GM19372 (cell line): ENCODE results near the gene SOX5.

Source experiments
- ATAC-seq: cut with Tn5 transposase; IDR thresholded peaks from one replicate; pipeline ENCODE4 v1.9.1; 2021; ENCODE audit warnings: mild to moderate bottlenecking, low read depth, moderate library complexity; ENCODE audit not compliant: unreplicated experiment

The SOX5 gene

DNA sequence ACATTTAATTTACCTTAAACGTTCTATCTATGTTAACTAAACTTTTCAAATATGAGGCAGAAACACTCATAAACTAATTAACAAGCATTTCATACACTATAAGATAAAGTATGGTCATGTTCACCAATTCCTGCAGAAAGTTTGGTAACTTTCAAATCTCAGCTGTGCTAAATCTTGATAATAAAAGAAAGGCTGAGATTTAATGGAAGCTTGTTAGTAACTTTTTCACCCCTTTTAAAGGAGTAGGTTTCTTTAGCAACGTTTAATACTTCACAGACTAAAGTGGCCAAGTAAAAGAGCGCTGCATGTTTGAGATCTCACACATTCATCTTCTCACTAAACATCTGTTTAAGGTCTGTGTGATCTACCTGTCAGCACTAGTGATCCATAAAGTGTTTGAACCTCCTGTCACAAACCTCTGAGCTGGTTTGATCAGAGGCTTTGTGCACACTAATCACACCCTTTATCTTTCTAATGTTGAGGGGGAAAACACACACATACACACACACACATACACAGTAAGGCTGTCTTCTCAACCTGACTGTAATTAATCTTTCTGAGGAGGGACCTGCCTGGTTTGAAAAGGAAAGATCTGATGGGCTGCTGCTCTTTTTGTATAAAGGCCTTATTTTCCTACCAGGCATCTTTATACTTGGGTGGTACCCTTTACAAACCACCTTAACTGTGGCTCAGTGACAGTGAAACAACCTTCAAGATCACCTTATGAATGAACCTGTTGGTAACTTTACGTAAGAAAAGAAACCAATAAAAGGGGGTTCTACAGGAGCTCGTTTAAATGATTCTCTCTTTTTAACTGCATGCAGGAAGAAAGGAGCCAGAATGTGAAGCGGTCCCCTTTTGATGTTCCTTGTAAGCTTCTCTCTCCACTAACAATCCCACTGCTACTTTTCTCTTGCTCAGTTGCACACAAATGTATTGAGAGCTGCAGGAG, 244.2 kb downstream of the SOX5 start:
- ATAC-seq: no peak

DNA sequence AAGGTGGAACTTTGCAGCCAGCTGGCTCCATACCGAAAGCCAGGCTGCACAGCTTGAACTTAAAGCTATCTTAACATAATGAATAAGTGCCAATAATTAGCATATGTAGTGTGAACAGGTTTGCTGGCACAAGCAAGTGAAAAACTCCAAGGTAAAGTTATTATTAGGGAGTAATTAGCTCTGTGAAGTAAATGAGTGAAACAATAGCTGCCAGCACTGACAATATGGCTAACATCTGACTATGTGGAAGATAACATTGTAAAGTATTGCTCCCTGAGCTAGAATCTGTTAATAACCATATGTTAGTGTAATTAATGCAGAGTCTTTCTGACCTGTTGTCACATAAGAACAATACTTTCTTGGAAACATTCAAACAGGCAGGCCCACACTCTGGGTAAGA, 246.4 kb downstream of the SOX5 start:
- no peak for ATAC-seq

DNA sequence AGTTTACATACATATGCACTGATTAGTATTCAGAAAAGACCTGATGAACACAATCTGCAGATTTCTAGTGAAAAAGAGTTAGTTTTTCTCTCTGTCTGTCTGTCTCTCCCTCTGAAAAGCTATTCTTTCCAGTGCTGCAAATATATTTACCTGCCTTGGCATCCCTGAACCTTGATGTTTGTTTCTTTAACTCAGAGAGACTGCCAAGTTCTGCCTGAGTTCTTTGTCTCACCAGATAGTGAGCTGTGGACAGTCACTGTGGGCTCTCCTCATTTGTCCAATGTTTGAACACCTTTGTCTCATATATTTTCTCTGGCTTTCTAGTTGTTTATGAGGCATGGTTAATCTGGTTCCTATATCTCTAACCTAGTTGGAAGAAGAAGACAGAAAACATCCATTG, 250.4 kb downstream of the SOX5 start:
- no peak for ATAC-seq

DNA sequence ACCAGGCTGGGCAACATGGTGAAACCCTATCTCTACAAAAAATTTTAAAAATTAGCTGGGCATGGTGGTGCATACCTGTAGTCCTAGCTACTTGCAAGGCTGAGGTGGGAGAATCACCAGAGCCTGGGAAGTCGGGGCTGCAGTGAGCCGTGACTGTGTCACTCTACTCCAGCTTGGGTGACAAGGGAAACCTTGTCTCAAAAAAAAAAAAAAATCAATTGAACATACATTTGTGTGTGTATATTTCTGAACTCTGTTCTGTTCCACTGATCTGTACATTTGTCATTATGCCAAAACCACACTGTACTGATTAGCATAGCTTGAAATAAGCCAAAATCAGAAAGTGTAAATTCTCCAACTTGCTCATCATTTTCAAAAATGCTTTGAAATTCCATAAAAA, 254.6 kb downstream of the SOX5 start:
- no peak for ATAC-seq

DNA sequence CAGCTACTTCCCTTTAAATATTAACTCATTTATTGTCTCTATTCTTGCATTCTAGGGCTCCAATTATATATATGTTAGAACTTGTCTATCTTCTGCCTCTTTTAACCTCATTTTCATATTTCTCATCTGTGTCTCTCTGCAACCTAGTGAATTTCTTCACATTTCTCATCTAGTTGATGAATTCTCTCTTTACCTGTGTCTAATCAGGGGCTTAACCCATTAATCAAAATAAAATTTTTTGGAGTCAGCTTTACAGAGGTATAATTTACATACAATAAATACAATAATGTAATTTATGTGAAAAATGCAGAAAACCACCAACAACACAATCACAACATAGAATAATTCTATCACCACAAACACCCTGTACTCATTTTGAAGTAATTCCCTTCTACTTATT, 255.2 kb downstream of the SOX5 start:
- no peak for ATAC-seq

DNA sequence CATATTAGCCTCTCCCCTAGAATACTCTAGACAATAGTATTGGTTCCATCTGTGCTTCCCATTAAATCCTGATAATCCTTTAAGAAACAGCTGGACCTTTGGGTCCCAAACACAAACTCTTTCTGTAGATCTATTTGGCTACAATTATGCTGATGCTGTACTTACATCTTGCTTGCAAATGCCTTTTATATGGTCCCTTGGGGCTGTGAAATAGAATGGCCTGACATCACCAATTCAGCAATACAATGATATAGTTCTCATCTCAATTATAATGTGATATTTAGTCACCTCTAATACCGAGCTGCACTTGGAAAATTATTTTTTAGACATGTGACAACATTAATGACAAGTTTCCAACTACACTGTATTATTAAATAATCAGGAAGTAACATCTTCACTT, 261.5 kb downstream of the SOX5 start:
- no peak for ATAC-seq

DNA sequence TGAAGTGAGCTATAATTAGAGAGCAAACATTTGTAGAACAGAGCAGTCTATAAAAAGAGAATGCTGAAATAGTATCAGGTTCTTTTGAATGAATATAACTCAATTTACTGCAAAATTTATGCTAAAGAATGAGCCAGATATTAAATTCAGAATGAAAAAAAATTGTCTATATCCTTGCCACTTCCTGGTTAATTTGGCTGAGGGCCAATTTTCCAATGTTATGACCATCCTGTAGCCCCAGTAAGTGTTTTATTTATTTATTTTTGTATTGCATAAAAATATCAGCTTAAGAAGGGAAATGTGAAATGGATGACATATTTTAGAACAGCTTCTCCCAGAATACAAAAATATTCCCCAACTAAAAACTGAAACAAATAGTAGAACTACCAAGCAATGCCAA, 263.4 kb downstream of the SOX5 start:
- no peak for ATAC-seq

DNA sequence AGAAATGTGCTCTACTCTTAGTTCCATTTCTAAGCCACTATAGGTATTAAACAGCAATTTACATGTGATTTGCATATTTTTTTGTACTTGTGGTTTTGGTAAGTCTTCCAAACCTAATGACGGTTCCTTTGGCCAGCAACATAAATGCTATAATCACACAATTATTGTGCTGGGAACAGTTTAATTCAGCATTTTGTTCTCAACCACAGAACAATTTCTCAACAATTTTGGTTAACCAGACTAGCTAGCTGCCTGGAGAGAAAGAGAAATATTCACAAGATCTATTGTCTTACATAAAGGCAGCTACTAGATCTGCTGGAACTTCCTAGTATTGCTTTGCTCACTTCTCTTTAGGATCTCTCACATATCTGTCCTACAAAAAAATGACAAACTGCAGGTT, 265.3 kb downstream of the SOX5 start:
- no peak for ATAC-seq

DNA sequence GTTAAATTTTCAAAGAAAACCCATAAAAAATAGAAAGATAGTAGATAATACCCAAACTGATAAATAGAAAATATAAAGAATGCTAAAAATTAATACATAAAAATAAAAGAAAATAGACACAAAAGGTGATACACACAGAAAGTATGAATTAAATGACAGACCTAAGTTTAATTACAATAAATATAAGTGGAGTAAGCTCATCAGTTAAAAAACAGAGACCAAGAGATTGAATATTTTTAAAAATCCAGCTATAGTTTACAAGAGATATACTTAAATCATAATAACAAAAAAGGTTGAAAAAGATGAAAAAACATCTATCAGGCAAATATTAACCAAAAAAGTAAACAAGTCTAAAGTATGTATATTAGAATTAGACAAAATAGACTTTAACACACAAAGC, 268.2 kb downstream of the SOX5 start:
- ATAC-seq: no peak

DNA sequence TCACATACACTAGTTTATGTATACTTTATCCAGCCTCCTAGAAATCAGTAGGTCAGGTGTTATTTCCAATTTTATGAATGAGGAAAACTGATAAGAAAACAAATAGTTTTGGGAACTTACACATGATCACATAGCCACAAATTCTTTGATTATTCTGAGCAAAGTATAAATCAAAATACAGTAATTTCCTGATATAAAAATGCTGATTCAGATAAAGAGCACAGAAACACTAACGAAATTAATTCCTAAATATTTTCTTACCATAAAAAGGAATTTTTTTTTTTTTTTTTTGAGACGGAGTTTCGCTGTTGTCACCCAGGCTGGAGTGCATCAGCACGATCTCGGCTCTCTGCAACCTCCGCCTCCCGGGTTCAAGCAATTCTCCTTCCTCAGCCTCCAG, 275.4 kb downstream of the SOX5 start:
- no peak for ATAC-seq

DNA sequence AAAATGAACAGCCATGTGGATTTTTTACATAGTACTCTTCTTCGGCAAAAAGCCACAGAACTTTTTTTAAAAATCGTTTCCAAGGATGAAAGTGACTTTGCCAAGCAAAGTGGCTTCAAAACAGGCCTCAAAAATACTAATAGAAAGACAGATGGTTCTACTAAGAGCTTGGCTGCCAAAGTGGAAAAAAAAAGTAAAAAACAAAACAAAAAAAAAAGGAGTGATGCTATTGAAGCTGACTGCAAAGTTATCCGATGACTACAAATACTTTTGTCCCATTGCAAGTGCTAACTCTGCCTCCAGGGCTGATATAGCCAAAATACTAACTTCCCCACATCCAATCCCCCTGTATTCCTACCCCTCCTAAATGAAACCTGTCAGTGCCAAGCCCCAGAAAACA, 277.6 kb downstream of the SOX5 start:
- no peak for ATAC-seq

DNA sequence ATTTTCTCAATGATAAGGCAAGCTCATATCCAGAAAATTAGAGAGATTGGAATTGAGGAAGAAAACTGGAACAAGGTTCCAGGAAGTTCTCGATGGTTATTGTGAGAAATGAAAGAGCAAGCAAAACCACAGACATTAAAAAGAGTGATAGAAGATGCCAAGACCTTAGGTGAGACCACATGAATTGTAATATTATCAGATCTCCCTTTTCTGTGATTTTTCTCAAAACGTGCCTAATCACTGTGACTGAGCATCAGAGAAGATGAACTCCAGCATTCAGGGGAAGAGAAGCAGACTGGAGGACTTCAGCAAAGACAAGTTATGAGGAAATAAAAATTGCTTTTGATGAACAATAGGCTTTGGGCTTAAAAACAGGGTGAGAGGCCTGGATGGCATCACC, 278.8 kb downstream of the SOX5 start:
- no peak for ATAC-seq

DNA sequence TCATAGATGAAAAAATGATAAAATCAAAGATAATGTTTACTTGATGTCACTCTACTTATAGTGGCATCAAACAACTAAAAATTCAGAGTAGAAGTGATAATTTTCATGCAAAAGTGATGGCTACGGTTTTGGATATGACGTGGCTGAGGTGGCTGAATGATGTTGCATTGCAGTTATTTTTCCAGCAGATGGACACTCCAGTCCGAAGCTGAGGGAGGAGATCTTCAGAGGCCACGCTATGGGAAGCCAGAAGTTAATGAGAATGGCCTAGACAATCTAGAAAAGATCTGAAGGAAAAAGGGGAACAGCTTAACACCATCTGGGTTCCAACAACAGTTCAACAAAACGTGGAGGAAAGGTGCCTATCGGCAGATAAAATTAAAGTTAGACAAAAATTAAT, 279.8 kb downstream of the SOX5 start:
- no peak for ATAC-seq

DNA sequence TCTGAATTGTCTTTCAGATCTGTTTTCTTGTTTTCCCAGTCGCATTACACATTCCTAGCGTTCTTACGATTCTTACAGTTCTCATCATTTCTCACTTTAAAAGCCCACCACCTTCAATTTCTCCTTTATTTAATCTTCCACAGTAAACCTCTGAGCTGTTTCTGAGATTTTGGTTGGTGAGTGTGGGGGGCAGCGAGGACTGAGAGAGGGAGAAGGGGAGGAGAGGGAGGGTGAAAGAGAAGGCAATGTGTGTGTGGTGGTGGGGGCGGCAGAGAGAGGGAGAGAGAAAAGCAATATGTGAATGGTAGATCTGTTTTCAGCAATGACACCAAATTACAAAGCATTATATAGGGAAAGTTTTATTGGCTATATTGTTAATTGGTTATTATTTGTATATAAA, 282.6 kb downstream of the SOX5 start:
- ATAC-seq: no peak

DNA sequence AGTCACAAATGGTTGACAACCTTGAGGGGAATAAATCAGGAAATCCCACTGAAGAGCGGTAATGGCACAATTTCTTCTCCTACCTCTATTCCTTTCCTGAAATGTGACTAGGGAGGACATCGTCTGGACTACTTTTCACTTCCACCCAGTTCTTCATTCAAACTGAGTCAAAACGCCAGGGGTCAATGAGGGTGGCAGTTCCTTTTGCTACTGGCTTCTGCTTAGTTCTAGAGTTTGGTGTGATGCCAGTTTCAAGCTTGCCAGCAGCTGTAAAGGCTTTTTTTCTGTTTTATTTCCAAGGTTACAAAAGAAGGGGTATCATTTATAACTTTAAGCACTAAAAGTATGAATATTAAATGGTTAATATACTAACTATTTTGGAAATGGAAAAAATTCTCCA, 286.5 kb downstream of the SOX5 start:
- no peak for ATAC-seq

DNA sequence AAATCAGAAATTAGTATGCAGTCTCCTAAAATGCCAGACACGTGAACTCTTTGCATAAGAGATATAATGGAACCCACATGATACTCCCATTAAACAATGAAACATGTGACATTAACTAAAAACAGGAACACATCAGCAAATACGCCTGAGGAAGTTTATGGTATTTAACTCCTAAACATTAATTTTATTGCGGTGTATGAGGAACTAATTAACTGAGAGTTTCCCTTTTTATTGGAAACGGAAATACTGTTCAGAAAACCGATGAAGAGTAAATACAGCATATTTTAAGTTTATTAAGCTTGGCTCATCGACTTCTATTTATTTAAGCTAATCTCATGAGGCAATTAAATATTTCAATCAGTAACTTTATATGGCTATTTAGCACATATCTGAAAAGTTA, 290.3 kb downstream of the SOX5 start:
- ATAC-seq: no peak

DNA sequence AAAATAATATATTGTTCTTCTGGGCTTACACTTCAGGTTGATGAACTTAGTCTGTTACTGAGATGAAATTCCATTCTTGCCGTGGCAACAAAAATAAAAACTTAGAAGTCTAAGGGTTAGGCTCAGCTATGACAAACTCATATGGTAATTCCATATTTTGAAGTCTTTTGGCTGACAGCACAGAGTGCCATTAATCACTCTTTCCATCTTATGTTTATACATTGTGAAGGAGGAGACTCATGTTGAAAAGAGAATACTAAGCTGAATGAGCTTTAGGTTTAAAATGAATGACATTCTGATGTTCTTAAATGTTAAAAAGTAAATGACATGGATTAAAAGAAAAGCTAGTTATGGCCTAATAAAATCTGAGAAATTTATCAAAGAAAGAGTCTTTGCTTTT, 291.9 kb downstream of the SOX5 start:
- no peak for ATAC-seq

DNA sequence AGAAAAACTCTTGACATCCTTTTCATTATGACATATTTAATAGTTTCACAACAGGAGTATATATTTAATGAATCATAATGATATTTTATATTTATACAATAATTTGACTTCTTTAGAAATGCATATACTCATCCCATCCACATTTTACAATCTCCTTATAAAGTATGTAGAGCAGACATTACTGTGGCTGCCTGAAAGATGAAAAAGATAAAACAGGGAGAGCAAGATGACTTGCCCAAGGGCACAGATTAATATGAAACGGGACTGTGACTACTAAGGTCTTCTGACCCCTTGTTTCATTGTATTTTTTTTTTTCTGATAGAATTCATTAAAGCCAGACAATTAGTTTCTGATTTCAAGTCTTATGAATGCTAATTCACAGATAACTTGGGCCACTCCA, 293.6 kb downstream of the SOX5 start:
- no peak for ATAC-seq

DNA sequence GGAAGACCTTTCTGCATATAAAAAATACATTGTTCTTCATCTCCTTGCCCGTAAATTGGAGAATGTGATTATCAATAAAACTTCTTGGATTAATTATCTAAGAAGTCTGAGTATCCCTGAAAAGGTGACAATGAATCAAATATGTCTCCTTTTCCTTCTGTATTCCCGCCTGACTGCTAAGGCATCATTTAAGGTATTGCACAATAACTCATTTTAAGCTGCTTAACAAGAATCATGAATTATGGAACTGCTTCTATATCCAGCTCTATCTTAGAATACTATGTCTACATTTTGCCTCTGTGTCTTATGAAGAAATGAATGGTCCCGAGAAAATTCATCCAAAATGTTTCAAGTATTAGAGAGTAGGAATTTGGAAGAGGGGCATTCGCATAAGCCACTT, 294.4 kb downstream of the SOX5 start:
- no peak for ATAC-seq

DNA sequence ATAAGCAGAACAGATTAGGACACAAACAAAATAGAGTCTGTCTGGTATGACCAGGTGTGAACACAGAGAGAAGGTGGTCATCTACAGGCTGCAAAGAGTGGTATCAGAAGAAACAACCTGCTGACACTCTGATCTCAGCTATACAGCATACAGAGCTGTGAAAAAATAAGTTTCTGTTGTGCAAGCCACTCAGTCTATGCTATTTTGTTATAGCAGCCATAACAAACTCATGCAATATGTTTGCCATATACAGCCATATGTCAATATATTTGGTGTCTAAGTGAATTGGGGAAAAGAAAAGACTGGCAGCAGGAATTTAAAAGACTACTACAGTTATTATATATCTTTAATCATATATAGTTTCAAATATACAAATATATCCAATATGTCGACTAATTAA, 300.9 kb downstream of the SOX5 start:
- ATAC-seq: no peak

DNA sequence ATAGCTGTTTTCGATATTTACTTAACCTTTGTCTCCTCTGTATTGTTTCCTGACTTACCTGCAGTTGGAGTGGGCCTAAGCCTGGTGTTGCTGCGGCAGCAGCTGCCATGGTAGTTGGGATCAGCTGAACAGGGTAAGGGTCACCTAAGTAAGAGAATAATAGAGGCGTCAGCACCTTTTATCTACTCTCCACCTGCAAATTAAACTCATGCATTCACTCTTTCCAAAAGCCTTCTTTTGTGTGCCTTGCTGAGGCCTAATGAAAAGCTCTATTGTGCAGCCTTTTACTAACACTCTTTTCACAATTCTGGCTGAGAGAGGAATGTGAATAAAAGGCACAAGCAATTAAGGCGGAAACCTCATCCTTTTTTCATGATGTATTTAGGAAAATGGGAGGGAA, 308.7 kb downstream of the SOX5 start:
- ATAC-seq: no peak

DNA sequence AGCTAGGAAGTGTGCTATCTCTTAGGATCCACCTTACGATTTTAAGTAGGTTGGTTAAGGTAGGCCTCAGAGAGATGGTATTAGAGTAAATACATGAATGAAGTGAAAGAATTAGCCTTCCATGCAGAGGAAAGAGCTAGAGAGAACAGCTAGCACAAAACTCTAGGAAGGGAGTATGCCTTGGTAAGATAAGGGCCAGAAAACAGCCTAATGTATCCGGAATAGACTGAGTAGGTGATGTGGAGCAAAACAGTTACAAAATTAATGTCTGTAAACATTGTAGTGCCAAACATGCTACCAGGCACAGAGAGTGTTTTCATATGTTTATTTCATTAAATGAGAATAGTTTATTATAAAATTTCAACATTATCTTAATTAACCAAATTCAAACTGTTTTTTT, 315.1 kb downstream of the SOX5 start:
- ATAC-seq: no peak
